CD14-positive monocyte (primary cell): ENCODE measurements around the gene ITGB2. TPM values are rescaled to one million over a fixed set of nuclear protein-coding genes. Genes with fewer than 3 reads are reported as not detected.

ENCODE experiments used
- DNase-seq, 3 donors: peaks; one replicate each; pipeline ENCODE4 v3.0.0-alpha.2; 2011 to 2022
- H2AFZ ChIP-seq: 2 replicates; pipeline ENCODE4 v1.6.0; 2012; ENCODE audit warnings: mild to moderate bottlenecking, low read depth, low read length, inconsistent platforms; ENCODE audit not compliant: insufficient read depth, poor library complexity, severe bottlenecking
- H3K27ac ChIP-seq, 2 donors: 1 replicate in 1 of 2; 2 replicates in 1 of 2; pipeline ENCODE4 v1.5.1; 2012 to 2013; ENCODE audit warnings: low read length in 2 of 2, control low read depth in 1 of 2, inconsistent platforms in 1 of 2, low read depth in 1 of 2, mild to moderate bottlenecking in 1 of 2
- H3K27me3 ChIP-seq, 2 donors: one replicate each; pipeline versions ENCODE4 v1.6.0 to v1.6.1; 2011 to 2013; ENCODE audit warnings: low read length in 2 of 2; ENCODE audit not compliant: control insufficient read depth in 2 of 2, insufficient read depth in 2 of 2
- H3K36me3 ChIP-seq, 2 donors: replicated peaks in 1 of 2; 1 replicate in 1 of 2; 2 replicates in 1 of 2; pipeline versions ENCODE4 v1.5.1 to v1.6.1; 2012 to 2013; ENCODE audit warnings: low read length in 2 of 2, control low read depth in 1 of 2, inconsistent platforms in 1 of 2, mild to moderate bottlenecking in 1 of 2; ENCODE audit not compliant: insufficient read depth in 2 of 2, control insufficient read depth in 1 of 2
- H3K4me1 ChIP-seq, 2 donors: 1 replicate in 1 of 2; 2 replicates in 1 of 2; pipeline versions ENCODE4 v1.5.1 to v1.6.1; 2012 to 2013; ENCODE audit warnings: low read length in 2 of 2, control low read depth in 1 of 2, inconsistent platforms in 1 of 2, mild to moderate bottlenecking in 1 of 2, moderate library complexity in 1 of 2; ENCODE audit not compliant: insufficient read depth in 2 of 2, control insufficient read depth in 1 of 2
- H3K4me2 ChIP-seq: replicated peaks from 2 replicates; pipeline ENCODE3; 2012; ENCODE audit warnings: low read length, moderate library complexity, mild to moderate bottlenecking; ENCODE audit not compliant: poor library complexity, severe bottlenecking; ENCODE audit errors: extremely low read depth
- H3K4me3 ChIP-seq, 3 experiments: fragments of 200-600 bp in 1 of 3; sonication (generic) in 1 of 3; replicated peaks in 1 of 3; 1 replicate in 2 of 3; 2 replicates in 1 of 3; pipeline ENCODE4 v1.5.1; 2011 to 2013; ENCODE audit warnings: low read length in 3 of 3, mild to moderate bottlenecking in 3 of 3, control low read depth in 2 of 3, low read depth in 2 of 3, inconsistent platforms in 1 of 3, moderate library complexity in 1 of 3
- H3K79me2 ChIP-seq: 2 replicates; pipeline ENCODE4 v1.6.0; 2012; ENCODE audit warnings: mild to moderate bottlenecking, control low read depth, inconsistent platforms, low read length, moderate library complexity; ENCODE audit not compliant: insufficient read depth
- H3K9ac ChIP-seq: 2 replicates; pipeline ENCODE4 v1.6.0; 2017; ENCODE audit warnings: low read length, mild to moderate bottlenecking; ENCODE audit not compliant: insufficient read depth, poor library complexity, severe bottlenecking
- H3K9me3 ChIP-seq, 2 donors: replicated peaks in 1 of 2; 1 replicate in 1 of 2; 2 replicates in 1 of 2; pipeline versions ENCODE4 v1.5.1 to v1.6.1; 2012 to 2013; ENCODE audit warnings: low read length in 2 of 2, control low read depth in 1 of 2; ENCODE audit not compliant: control insufficient read depth in 1 of 2, insufficient read depth in 1 of 2
- H4K20me1 ChIP-seq: 2 replicates; pipeline ENCODE4 v1.6.0; 2012; ENCODE audit warnings: mild to moderate bottlenecking, low read length, control low read depth, moderate library complexity; ENCODE audit not compliant: insufficient read depth
- H3K27ac Mint-ChIP-seq, 7 donors: one replicate each; pipeline ENCODE4 v1.8.0; 2020; ENCODE audit warnings: mild to moderate bottlenecking in 7 of 7, mixed read lengths in 7 of 7, moderate library complexity in 6 of 7, inconsistent platforms in 2 of 7
- H3K27me3 Mint-ChIP-seq, 3 donors: one replicate each; pipeline ENCODE4 v1.8.0; 2021 to 2022; ENCODE audit warnings: low read depth in 3 of 3, mild to moderate bottlenecking in 3 of 3, mixed read lengths in 3 of 3, moderate library complexity in 3 of 3, inconsistent platforms in 1 of 3
- H3K36me3 Mint-ChIP-seq, 2 donors: one replicate each; pipeline ENCODE4 v1.8.0; 2020; ENCODE audit warnings: mixed read lengths in 2 of 2, inconsistent platforms in 1 of 2, mild to moderate bottlenecking in 1 of 2
- H3K4me1 Mint-ChIP-seq: one replicate; pipeline ENCODE4 v1.8.0; 2020; ENCODE audit warnings: mild to moderate bottlenecking, mixed read lengths
- H3K4me3 Mint-ChIP-seq, 2 donors: one replicate each; pipeline ENCODE4 v1.8.0; 2020; ENCODE audit warnings: mild to moderate bottlenecking in 2 of 2, mixed read lengths in 2 of 2, moderate library complexity in 1 of 2
- H3K9me3 Mint-ChIP-seq, 7 donors: one replicate each; pipeline ENCODE4 v1.8.0; 2020 to 2022; ENCODE audit warnings: mixed read lengths in 7 of 7, mild to moderate bottlenecking in 6 of 7, moderate library complexity in 6 of 7, inconsistent platforms in 2 of 7
- WGBS: methylation state at CpG from one replicate; pipeline ENCODE4 v1.1.5; 2013; ENCODE audit warnings: missing lambda C conversion rate; ENCODE audit not compliant: insufficient coverage; 5-methylcytosine and 5-hydroxymethylcytosine counted together
- intact Hi-C, 2 donors: fragments of 100-400 bp; cut with micrococcal nuclease; formaldehyde crosslinking; loops; one replicate each; pipeline versions ENCODE4 v1.15.0 to v1.15.1; 2023
- polyA plus RNA-seq, 3 donors: library from polyadenylated mRNA; depleted of rRNA in 1 of 3; unstranded in 2 of 3; stranded (reverse) in 1 of 3; fragments of 300-500 nt in 2 of 3; fragments of >200 nt in 1 of 3; fragmentation: Illumina TruSeq in 2 of 3; gene quantifications; 1 replicate in 2 of 3; 2 replicates in 1 of 3; pipeline ENCODE4 v1.2.3, GENCODE V29; 2012 to 2021
- TF ChIP-seq, protein P1 (sequence below): fragments of 200-600 bp; IDR thresholded peaks from one replicate; pipeline ENCODE4 v1.8.0; 2022; ENCODE audit warnings: antibody characterized with exemption, mild to moderate bottlenecking

The ITGB2 gene
- polyA plus RNA-seq, 3 donors: 1,470 to 1,628 (median 1,602) TPM

DNA sequence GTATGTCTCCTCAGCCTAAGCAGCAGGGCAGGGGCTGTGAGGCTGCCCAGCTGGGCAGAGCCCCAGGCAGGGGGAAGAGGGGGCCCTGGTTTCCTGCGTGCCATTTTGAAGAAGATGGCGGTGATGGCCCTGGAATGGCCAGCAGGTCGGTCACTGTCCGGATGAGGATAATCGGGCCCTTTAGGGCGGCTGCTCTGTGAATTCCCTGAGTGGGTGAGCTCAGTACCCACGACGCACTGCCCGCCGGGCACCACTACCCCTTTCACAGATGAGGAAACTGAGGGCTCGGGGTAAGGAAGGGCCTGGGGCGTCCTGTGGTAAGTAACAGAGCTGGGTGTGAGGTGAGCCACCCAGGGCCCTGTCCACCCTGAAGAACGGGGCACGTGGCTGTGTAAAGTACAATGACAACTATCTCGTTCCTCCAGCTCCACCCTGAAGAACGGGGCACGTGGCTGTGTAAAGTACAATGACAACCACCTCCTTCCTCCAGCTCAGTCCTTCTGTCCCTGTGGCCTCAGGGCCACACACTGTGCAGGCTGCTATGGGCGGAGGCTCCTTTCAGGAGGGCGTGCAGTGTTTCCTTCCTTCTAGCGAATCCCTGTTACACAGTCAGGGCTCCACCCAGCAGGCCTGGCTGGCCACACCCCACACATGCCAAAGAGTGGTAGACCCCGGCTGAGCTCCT lies 23.2 kb downstream of the ITGB2 start:
- Mint-ChIP-seq H3K4me1 (peaks cover 26% of the 10 kb centered on the region), H3K27ac (peak overlapping the region in 5 of 7 donors; percentile 52 to 86 (median 68)), H3K9me3 (peaks cover 0 to 3% (median 0%) of the 10 kb centered on the region in 7 donors), H3K27me3 (no peaks in the 10 kb centered on the region), H3K36me3 (peaks cover 69 to 99% of the 10 kb centered on the region in 2 donors), H3K4me3 (no peak overlapping the region)
- peak overlapping the region; percentile 35 to 58 for H3K27ac ChIP-seq
- DNase-seq: peak; percentile 43 to 74 (median 49)
- no peak overlapping the region for H2AFZ ChIP-seq
- H4K20me1 ChIP-seq: peaks cover 99% of the 10 kb centered on the region
- no peaks in the 10 kb centered on the region for H3K27me3 ChIP-seq
- no peak overlapping the region for H3K9ac ChIP-seq
- H3K4me1 ChIP-seq: peaks cover 23 to 65% of the 10 kb centered on the region in 2 donors
- 85% methylated on average over 7 of the region's 21 CpGs for WGBS
- peak overlapping the region in 1 of 3 experiments; percentile 5 for H3K4me3 ChIP-seq
- TF ChIP-seq, protein P1, sequence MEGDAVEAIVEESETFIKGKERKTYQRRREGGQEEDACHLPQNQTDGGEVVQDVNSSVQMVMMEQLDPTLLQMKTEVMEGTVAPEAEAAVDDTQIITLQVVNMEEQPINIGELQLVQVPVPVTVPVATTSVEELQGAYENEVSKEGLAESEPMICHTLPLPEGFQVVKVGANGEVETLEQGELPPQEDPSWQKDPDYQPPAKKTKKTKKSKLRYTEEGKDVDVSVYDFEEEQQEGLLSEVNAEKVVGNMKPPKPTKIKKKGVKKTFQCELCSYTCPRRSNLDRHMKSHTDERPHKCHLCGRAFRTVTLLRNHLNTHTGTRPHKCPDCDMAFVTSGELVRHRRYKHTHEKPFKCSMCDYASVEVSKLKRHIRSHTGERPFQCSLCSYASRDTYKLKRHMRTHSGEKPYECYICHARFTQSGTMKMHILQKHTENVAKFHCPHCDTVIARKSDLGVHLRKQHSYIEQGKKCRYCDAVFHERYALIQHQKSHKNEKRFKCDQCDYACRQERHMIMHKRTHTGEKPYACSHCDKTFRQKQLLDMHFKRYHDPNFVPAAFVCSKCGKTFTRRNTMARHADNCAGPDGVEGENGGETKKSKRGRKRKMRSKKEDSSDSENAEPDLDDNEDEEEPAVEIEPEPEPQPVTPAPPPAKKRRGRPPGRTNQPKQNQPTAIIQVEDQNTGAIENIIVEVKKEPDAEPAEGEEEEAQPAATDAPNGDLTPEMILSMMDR: no peak
- H3K36me3 ChIP-seq: peaks cover 97 to 98% of the 10 kb centered on the region in 2 donors
- H3K4me2 ChIP-seq: peak overlapping the region; percentile 9
- intact Hi-C loops: no loop called here
- H3K9me3 ChIP-seq: no peaks in the 10 kb centered on the region
- H3K79me2 ChIP-seq: peaks cover 85% of the 10 kb centered on the region

DNA sequence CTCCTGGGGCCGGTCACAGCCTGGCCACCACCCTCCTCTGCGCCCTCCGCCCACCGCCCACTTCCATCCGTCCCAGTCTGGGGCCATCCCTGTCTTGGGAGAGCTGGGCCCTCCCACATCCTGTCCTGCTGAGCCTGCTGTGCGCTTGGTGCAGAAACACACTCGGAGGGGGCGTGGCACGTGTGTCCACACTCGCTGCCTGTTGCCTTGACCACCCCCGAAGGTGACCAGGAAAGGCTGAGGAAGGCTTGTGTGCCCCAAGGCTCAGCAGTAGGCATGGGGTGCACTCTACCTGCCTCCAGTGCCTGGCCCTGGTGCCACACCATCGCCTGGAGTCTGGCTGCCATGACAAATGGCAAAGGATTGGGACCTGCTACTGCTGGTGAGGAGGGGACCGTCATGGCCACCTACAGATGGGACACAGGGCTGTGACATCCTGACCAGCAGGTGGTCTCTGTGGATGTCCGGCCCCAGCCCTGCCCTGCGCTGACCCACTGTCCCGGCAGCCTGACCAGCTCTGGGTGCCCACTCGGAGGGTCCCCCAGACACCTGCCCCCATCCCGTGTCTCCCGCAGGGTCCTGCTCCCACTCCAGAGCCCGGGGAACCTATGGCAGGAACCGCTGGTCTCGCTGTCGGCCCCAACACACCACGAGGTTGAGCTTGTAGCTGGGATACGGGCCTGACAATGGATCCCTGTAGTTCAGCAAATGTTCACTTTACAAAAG lies 24.0 kb downstream of the ITGB2 start:
- WGBS: 90% methylated on average over 24 of the region's 25 CpGs
- peaks cover 17 to 58% of the 10 kb centered on the region in 2 donors for H3K4me1 ChIP-seq
- TF ChIP-seq, protein P1: no peak
- Mint-ChIP-seq H3K27ac (peak overlapping the region in 2 of 7 donors; percentile 40 to 79), H3K36me3 (peaks cover 68 to 99% of the 10 kb centered on the region in 2 donors), H3K27me3 (no peaks in the 10 kb centered on the region), H3K4me3 (no peak overlapping the region), H3K4me1 (peaks cover 25% of the 10 kb centered on the region), H3K9me3 (peaks cover 0 to 3% (median 0%) of the 10 kb centered on the region in 7 donors)
- H4K20me1 ChIP-seq: peaks cover 99% of the 10 kb centered on the region
- no peak overlapping the region for H3K4me2 ChIP-seq
- H3K9ac ChIP-seq: no peak overlapping the region
- H2AFZ ChIP-seq: no peak overlapping the region
- peaks cover 95 to 98% of the 10 kb centered on the region in 2 donors for H3K36me3 ChIP-seq
- no peak for DNase-seq
- intact Hi-C loops: no loop called here
- H3K9me3 ChIP-seq: no peaks in the 10 kb centered on the region
- H3K4me3 ChIP-seq: no peak overlapping the region
- no peaks in the 10 kb centered on the region for H3K27me3 ChIP-seq
- H3K79me2 ChIP-seq: peaks cover 85% of the 10 kb centered on the region
- peak overlapping the region; percentile 35 to 58 for H3K27ac ChIP-seq
